COLO829 (cell line): ENCODE results near the gene CCDC8.
A peak's percentile ranks its signal among the peaks of the same experiment; 100 is the strongest.
"Not testable (repeated sequence)": the region's sequence is repeated elsewhere in the genome, so short reads cannot be mapped to it uniquely, and the experiment has no call there.

Experiments used
- DNase-seq: peaks from one replicate; pipeline ENCODE4 v3.0.0; 2012; ENCODE audit warnings: low spot score

CCDC8 gene

DNA sequence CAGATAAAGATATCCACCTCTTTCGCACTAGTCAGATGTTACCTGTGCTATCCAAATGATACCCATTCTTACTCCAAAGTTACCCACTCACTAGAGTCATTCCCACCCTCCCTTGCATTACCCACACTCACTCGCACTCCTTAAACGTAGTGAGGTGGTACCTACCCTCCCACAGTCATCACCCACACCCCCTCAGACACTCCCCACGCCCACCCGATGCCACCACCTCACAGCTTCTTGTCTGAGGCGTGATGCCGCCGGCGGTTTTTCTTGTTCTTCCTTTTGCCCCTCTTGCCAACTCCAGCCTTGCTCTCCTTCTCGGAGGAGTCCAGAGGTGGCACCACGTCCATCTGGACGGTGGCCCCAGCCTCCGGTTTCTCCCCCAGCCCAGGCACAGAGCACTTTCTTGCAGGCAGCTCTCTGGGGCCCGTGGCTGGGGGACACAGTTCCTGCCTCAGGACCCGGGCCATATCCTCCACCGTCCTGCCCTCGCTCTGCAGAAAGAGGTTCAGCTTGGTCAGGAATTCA lies 14.2 kb upstream of the CCDC8 start:
- no peak for DNase-seq

- peak; percentile 80 for DNase-seq
Observed at GRCh38 chr19:46426506-46427162, 13.3 kb upstream of the CCDC8 start.

DNA sequence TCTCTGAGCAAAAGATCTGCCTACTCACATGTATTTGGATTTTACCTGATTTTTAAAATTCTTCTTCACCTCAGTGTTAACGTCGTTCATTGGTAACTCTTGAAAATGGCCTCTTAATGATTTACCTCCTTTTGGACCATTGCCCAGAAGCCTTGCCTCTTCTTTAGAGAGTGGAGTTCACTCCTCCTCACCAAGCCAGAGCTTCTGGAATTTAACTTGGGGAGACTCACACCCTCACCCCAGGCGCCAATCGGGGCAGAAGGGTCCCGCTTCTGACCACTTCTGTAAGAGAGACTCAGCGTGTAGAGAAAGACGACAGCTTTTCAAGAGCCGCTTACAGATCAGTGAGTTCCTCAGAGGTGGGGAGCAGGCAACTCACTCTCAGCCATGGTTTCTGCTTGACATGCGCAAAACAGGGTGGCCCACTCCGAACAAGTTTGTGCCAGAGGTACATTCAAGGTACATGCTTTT lies 12.7 kb upstream of the CCDC8 start:
- no peak for DNase-seq

GRCh38 chr19:46423188-46423587 lies 9.8 kb upstream of the CCDC8 start:
- no peak for DNase-seq

DNA sequence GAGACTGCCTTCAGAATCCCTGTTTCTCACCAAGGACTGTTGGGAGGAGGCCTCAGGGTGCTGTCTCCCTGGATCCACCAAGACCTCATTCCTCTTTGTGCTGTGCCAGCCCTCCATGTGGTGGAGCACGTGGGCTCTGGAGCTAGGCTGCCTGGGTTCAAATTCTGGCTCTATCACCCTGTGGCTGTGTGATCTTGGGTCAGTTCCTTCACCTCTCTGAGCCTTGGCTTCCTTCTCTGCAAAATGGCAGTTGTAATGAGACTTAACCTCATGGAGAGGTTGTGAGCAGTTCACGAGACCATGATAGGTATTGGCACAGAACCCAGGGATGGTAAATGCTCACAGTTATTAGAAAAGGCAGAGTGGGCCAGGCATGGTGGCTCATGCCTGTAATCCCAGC lies 9.0 kb upstream of the CCDC8 start:
- DNase-seq = no peak

- DNase-seq = no peak
Observed at GRCh38 chr19:46420056-46420455, 6.7 kb upstream of the CCDC8 start.

DNA sequence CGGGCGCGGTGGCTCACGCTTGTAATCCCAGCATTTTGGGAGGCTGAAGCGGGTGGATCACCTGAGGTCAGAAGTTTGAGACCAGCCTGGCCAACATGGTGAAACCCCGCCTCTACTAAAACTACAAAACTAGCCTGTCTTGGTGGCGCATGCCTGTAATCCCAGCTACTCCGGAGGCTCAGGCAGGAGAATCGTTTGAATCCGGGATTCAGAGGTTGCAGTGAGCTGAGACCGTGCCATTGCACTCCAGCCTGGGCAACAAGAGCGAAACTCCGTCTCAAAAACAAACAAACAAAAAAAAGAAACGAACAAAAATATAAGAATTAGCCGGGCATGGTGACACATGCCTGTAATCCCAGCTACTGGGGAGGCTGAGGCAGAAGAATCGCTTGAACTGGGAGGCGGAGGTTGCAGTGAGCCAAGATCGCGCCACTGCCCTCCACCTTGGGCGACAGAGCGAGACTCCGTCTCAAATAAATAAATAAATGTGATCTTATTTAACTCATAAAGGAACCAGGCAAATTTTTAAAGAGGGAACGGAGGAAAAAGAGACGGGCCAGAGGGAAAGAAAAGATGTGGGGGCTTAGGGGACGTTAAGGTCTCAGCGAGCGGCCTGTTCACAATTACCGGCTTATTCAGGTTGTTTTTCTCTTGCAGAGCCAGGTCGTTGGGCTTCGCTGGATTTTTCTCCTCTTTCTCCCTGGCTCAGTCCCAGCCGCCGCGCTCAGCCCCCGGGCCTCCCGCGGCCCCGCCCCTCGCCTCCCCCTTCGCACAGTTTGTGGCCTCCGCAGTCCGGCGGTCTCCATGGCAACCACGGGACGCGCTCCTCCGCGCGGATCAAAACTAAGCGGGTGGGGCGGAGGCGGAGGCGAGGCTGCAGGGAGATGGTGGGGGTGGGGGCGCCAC lies 2.7 kb upstream of the CCDC8 start:
- DNase-seq = peak; percentile 76

DNA sequence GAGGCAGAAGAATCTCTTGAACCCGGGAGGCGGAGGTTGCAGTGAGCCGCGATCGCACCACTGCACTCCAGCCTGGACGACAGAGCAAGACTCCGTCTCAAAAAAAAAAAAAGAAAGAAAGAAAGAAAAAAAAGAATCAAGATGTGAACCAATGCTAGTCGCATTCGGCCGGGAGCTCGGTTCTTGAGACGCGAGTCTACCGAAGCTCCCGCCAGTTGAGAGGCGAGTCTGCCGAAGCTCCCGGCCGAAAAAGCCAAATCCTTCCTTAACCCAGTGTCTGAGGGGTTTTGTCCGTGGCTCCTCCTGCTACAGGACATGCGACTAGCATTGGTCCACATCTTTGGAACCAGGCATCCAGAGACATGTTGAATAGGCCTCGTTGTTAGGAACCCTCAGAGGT lies 1.5 kb upstream of the CCDC8 start:
- not testable (repeated sequence) for DNase-seq

GRCh38 chr19:46412650-46413261 lies 608 bp downstream of the CCDC8 start:
- no peak for DNase-seq

GRCh38 chr19:46411925-46412649 lies 1.3 kb downstream of the CCDC8 start:
- no peak for DNase-seq

DNA sequence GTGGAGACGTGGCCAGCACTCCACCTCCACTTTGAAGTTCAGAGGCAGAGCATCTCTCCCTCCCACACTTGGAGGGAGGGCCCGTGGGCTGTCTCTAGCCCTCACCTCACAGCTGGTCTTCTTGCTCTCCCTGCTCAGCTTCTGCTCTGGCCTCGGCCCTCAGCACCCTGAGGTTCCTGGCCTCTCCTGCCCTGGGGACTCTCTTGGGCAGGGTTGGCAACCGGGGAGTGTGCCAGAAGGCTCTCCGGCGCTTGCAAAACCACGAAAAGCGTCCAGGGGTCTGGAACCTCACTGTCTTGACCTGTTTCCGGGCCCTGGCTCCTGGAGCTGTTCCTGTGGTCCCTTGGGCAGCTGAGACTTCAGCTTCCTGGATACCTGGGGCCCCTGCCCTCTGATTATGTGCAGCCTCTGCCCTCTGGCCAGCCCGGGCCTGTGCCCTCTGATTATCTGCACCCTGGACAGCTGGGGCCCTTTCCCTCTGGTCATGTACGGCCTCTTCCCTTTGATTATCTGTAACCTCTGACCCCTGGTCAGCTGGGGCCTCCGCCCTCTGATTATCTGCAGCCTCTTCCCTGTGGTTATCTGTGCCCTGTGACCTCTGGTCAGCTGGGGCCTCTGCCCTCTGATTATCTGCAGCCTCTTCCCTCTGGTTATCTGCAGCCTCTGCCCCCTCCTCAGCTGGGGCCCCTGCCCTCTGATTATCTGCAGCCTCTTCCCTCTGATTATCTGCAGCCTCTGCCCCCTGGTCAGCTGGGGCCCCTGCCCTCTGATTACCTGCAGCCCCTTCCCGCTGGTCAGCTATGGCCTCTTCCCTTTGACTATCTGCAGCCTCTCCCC lies 2.1 kb downstream of the CCDC8 start:
- no peak for DNase-seq

- DNase-seq = no peak
Observed at GRCh38 chr19:46410205-46411087, 2.9 kb downstream of the CCDC8 start.

DNA sequence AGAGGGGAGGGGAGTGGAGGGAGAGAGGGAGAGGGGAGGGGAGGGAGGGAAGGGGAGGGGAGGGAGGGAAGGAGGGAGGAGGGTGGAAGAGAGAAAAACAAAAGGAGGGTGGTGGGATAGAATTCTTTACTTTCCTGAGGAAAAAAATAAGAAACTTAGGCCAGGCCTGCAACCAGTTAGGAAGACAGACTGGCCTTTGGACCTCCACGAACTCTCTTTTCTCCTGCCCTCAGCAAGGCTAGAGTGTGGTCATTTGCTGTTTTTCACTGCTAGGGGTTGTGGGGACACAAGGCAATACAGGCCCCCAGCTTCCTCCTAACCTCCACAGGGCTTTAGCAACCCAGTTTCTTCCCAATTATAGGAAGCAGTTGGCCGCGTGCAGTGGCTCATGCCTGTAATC lies 4.2 kb downstream of the CCDC8 start:
- DNase-seq = no peak

GRCh38 chr19:46408664-46409039 lies 4.7 kb downstream of the CCDC8 start:
- DNase-seq = no peak

DNA sequence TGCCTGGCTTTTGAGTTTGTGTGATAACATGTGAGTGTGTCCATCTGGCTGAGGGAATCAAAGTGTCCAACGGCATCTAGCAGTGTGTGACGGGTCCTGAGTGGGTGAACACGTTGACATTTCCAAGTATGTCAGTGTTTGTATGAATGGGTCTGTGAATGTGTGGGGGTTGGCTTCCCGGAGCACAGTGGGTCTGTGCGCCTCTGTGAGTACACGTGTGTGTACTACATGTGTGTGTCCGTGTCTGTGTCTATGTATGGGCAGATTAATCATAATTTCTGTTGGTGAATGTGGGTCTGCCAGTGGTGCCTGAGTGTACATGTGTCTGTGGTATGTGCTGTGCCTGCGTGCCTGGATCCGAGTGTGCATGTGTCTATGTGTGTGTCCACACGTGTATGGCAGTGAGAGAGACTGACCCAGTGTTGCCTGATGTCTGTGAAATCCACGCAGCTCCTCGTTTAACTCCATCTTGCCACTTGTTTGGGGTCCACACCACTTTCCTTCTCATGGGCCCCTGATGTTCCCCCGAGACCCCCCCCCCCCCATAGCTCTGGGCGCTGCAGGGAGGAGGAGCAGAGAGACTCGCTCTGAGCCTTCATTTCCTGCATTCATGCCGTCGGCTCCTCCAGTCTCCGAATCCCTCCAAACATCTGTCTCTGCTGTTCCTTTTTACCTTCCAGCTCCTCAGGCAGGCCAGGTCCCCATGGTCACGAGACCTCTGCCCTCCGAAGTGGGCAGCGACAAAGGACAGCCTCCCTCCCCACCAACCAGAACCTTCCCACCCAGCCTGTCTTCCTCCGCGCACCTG lies 5.3 kb downstream of the CCDC8 start:
- no peak for DNase-seq

GRCh38 chr19:46406976-46407375 lies 6.4 kb downstream of the CCDC8 start:
- no peak for DNase-seq

DNA sequence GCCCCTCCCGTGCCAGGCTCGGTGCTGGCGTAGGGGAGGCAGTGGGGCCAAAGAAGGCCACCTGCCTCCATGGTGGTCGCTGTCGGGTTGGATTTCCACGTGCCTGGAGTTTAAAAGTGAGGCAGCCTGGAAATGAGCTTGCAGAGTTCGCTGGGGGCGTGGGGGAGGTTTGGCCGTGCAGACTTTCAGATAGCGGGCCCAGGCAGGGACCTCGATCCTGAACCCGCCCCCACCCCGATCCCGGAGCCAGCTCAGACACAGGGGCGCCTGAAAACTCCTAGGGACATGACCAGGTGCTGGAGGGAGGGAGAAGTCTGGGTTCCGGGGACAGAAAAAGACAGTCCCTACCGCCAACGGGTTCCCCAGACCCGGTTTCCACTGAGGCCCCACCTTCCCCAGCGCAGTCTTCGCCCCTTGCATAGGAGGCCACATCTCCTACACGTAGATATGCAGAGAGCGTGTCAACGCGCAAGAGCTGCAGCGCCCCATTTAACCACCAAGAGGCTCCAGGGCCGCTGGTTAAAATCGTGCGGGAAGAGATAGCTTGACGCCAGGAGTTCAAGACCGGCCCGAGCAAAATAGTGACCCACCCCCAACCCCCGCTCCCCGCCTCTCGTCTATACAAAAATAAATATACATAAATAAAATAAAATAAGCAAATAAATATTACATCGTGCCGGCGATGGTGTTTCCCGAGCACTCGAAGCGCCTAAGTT lies 8.5 kb downstream of the CCDC8 start:
- DNase-seq = no peak

DNA sequence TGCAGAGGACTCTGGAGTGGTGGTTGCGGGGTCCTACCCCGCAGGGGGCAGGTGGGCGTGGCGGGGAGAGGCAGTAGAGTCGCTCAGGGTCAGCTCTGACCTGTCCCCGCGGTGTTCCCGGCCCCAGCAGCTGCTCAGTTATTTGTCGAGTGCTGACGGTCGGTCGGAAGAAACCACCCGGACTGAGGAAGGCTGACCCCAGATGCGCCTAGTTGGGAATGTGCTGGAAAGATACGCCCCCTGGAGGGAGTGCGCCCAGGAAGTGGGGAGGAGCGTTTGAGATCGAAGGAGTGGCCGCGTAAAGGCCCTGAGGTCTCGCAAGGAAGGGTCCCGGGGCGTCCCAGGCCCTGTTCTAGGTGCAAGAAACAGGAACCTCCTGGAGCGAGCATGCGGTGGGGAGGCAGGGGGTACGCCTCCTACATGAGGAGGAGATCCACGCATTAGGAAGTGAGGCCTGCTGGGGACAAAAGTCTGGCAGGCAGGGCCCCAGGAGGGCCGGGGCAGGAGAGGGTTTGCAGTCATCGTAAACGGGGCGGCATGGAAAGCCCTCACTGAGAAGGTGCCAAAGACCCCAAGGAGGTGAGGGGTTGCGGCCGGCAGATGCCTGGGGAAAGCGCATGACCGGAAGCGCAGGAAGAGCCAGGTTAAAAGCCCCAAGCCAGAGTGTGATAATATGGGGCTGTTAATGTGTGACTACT lies 9.2 kb downstream of the CCDC8 start:
- no peak for DNase-seq
